ENCODE results near the gene PFKFB1. TPM values are rescaled to one million over a fixed set of nuclear protein-coding genes. Genes with fewer than 3 reads are reported as not detected.

PFKFB1 gene
- total RNA-seq, 1 donor from 2014 or later, result 0.26 TPM

DNA sequence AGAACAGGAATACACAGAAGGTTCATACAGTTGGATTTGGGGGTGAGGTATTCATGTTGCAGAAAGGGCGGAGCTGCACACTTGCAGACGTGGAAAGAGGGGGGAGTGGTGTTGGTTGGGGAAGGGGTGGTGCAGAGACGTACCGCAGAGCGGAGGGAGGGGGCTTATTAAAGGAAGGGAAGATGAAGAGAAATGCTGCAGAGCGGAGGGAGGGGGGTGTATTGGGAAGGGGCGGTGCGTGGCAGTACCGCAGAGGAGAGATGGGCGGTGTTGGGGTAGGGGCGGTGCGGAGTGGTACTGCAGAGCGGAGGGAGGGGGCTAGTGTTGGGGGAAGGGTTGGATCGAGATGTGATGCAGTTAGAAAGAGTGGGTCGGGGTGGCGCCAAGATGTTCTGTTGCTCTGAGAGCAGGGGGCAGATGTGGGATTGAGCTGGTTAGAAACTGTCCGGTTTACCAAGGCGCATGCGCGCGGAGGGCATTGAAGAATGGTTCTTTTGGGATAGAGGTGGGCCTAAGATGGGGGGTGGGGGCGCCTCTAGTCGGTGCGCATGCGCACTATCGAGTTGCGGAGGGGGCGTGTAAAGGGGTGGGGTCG is 72.5 kb downstream of the PFKFB1 start:
- TF ChIP-seq, protein P1, sequence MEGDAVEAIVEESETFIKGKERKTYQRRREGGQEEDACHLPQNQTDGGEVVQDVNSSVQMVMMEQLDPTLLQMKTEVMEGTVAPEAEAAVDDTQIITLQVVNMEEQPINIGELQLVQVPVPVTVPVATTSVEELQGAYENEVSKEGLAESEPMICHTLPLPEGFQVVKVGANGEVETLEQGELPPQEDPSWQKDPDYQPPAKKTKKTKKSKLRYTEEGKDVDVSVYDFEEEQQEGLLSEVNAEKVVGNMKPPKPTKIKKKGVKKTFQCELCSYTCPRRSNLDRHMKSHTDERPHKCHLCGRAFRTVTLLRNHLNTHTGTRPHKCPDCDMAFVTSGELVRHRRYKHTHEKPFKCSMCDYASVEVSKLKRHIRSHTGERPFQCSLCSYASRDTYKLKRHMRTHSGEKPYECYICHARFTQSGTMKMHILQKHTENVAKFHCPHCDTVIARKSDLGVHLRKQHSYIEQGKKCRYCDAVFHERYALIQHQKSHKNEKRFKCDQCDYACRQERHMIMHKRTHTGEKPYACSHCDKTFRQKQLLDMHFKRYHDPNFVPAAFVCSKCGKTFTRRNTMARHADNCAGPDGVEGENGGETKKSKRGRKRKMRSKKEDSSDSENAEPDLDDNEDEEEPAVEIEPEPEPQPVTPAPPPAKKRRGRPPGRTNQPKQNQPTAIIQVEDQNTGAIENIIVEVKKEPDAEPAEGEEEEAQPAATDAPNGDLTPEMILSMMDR (IDR thresholded peaks at IDR 0.05; ENCODE audit: insufficient read depth, low read length, severe bottlenecking), result no peak
- FAIRE-seq, result no peak
- peak overlapping the region; percentile 29 for H3K4me3 ChIP-seq (ENCODE audit: low read depth, low read length)
- no peaks in the 10 kb centered on the region for H3K27me3 ChIP-seq (ENCODE audit: control insufficient read depth, insufficient read depth, low read length)
- peak; percentile 0 for DNase-seq (ENCODE audit: low read depth)
- no peaks in the 10 kb centered on the region for H3K36me3 ChIP-seq (ENCODE audit: control insufficient read depth, insufficient read depth, low read length)

DNA sequence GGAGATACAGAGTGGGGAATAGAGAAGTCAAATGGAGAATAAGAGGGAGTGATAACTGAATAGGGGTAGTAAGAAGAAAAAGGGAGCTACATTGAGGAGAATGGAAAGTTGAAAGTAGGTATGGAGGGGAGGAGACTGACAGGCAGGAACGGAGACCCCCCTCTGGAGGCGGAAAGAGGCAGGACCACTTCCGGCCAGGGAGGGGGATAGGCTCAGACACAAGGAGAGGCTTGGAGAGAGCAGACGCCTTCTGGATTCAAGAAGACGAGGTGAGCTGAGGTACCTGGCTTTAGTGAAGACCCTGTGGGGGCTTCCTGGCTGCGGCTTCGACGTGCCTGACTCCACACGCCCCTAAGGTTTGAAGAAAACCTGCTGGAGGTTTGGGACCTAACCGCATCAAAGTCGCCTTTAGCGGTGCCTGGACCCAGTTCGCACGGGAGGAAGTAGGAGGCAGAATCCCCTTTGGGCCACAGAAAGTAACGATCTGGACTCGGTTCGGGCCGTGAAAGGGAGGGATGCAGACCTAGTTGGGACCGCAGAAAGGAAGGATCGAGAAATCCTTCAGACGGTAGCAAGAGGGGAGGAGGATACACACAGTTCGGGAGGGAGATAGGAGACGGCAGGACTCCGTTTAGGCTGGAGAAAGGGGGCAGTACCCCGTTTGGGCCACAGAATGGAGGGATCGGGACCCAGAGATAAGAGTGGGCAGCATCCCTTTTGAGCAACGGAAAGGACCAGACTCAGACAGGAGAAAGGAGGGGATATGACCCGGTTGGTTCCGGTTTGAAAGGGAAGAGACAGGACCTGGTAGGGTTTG is 73.2 kb downstream of the PFKFB1 start, which contains the start of gene TRO:
Gene TRO, plus strand, starts transcription at position 215 of the 817 bp plus-strand sequence. CDS start 1,423 bp downstream, outside the sequence.
- no peaks in the 10 kb centered on the region for H3K27me3 ChIP-seq (ENCODE audit: control insufficient read depth, insufficient read depth, low read length)
- DNase-seq (ENCODE audit: low read depth), result no peak
- FAIRE-seq, result no peak

DNA sequence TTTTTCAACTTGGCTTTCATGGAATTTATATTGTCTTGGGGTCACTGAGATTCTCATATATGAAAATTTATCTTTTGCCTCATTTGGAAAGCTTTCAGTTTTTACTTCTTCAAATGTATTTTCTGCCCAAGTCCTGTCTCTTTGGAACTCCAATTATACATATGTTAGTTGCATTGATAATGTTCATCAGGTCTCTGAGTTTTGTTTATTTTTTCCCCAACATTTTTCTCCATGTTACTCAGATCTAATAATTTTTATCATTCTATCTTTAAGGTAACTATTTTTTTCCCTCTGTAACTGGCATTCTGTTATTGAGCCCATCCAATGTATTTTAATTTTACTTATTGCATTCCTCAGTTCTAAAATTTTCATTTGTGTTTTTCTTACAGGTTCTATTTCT is 84.0 kb downstream of the PFKFB1 start:
- FAIRE-seq (no peak), DNase-seq (ENCODE audit: low read depth) (no peak)
- Histone ChIP-seq H3K36me3 (ENCODE audit: control insufficient read depth, insufficient read depth, low read length) (no peaks in the 10 kb centered on the region), H3K4me3 (ENCODE audit: low read depth, low read length) (no peak overlapping the region), H3K27me3 (ENCODE audit: control insufficient read depth, insufficient read depth, low read length) (no peaks in the 10 kb centered on the region)
- TF ChIP-seq, protein P1 (IDR thresholded peaks at IDR 0.05; ENCODE audit: insufficient read depth, low read length, severe bottlenecking), result no peak

More for the DNA sequence above, 73.2 kb downstream of the PFKFB1 start, which contains the start of gene TRO:
- TF ChIP-seq, protein P1 (IDR thresholded peaks at IDR 0.05; ENCODE audit: insufficient read depth, low read length, severe bottlenecking), result no peak
- peak within 1 kb of the TSS; percentile 29 for H3K4me3 ChIP-seq (ENCODE audit: low read depth, low read length)
- H3K36me3 ChIP-seq (ENCODE audit: control insufficient read depth, insufficient read depth, low read length), result no peaks in the 10 kb centered on the region

DNA sequence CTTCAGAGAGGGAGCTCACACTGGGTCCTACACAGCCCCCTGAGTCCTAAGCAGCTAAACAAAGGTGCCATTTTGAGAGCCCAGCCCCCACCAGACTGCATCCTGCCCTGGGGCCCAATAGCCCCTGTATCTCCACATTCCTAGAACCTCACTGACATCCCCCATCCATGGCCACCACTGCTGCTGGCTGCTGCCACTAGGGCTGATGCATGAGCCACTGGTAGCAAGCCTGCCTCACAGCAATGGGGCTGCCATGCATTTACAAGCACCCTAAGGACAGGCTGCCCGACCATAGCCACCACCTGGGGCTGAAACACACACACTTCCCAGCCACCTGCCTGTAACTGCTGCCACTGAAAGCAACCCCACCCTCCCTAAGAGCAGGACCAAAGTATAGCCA is 99.8 kb downstream of the PFKFB1 start:
- Histone ChIP-seq H3K36me3 (ENCODE audit: control insufficient read depth, insufficient read depth, low read length) (no peaks in the 10 kb centered on the region), H3K4me3 (ENCODE audit: low read depth, low read length) (no peak overlapping the region), H3K27me3 (ENCODE audit: control insufficient read depth, insufficient read depth, low read length) (no peaks in the 10 kb centered on the region)
- TF ChIP-seq, protein P1 (IDR thresholded peaks at IDR 0.05; ENCODE audit: insufficient read depth, low read length, severe bottlenecking), result no peak
- no peak for DNase-seq (ENCODE audit: low read depth)
- no peak for FAIRE-seq

DNA sequence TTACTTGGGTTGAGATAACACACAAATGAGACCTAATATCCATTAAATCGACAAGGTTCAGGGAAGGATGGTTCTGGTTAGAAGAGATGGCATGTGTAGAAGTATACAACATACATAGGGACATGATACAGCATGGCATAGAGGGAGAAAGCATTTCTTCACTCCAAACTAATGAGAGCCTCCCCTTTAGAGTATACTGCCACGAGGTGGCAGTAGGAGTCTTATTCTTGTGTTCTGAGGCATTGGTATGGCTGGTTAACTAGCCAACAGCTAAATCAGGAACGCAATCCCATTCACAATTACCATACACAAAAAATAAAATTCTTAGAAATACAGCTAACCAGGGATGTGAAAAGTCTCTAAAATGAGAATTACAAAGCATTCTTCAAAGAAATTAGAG is 102.4 kb downstream of the PFKFB1 start:
- FAIRE-seq, result no peak
- TF ChIP-seq, protein P1 (IDR thresholded peaks at IDR 0.05; ENCODE audit: insufficient read depth, low read length, severe bottlenecking), result peak; percentile 39
- Histone ChIP-seq H3K36me3 (ENCODE audit: control insufficient read depth, insufficient read depth, low read length) (no peaks in the 10 kb centered on the region), H3K27me3 (ENCODE audit: control insufficient read depth, insufficient read depth, low read length) (no peaks in the 10 kb centered on the region), H3K4me3 (ENCODE audit: low read depth, low read length) (no peak overlapping the region)
- peak; percentile 32 for DNase-seq (ENCODE audit: low read depth)

Measured in bronchial epithelial cell (primary cell).